ENCODE results near the gene PTPRN2. TPM values are rescaled to one million over a fixed set of nuclear protein-coding genes. Genes with fewer than 3 reads are reported as not detected.
"Not testable (repeated sequence)": the region's sequence is repeated elsewhere in the genome, so short reads cannot be mapped to it uniquely, and the experiment has no call there.

Gene PTPRN2
- total and polyA plus RNA-seq, 4 experiments from 2014 or later = 1.7 to 2.6 (median 1.9) TPM

- no peak for DNase-seq
- Mint-ChIP-seq H3K36me3 (no peaks in the 10 kb centered on the region), H3K4me1 (peaks cover 0 to 2% (median 0%) of the 10 kb centered on the region in 4 donors), H3K27ac (no peak overlapping the region), H3K27me3 (no peaks in the 10 kb centered on the region), H3K4me3 (no peak overlapping the region), H3K9me3 (peaks cover 0 to 14% (median 8%) of the 10 kb centered on the region in 8 donors)
- POLR2A ChIA-PET (ENCODE audit: partially characterized antibody) = no interaction called here
- Histone ChIP-seq H3K4me1 (ENCODE audit: insufficient read depth, low read length) (no peaks in the 10 kb centered on the region), H3K27ac (ENCODE audit: low read depth, low read length) (no peak overlapping the region), H3K36me3 (ENCODE audit: insufficient read depth, low read length) (no peaks in the 10 kb centered on the region), H3K9me3 (ENCODE audit: control insufficient read depth in 1 of 2, low read length in 2 of 2) (peaks cover 0 to 8% of the 10 kb centered on the region in 2 donors), H3K4me3 (ENCODE audit: low read length in 2 of 2) (no peak overlapping the region), H3K27me3 (ENCODE audit: insufficient read depth, low read length) (no peaks in the 10 kb centered on the region)
- CTCF ChIA-PET (ENCODE audit: partially characterized antibody) = no interaction called here
- intact Hi-C loops (cut with micrococcal nuclease) = no loop called here
These were observed 650.6 kb downstream of the PTPRN2 start for GRCh38 chr7:157936976-157937375.

- CTCF ChIA-PET (ENCODE audit: partially characterized antibody); H3K27ac Mint-ChIP-seq; H3K36me3 ChIP-seq (ENCODE audit: insufficient read depth, low read length); H3K27ac ChIP-seq (ENCODE audit: low read depth, low read length); H3K4me3 Mint-ChIP-seq; H3K4me1 ChIP-seq (ENCODE audit: insufficient read depth, low read length); DNase-seq; H3K27me3 ChIP-seq (ENCODE audit: insufficient read depth, low read length); POLR2A ChIA-PET (ENCODE audit: partially characterized antibody); H3K36me3 Mint-ChIP-seq; H3K27me3 Mint-ChIP-seq; H3K4me3 ChIP-seq (ENCODE audit: low read length in 2 of 2); H3K9me3 ChIP-seq (ENCODE audit: control insufficient read depth in 1 of 2, low read length in 2 of 2); H3K4me1 Mint-ChIP-seq; intact Hi-C loops (cut with micrococcal nuclease): not testable (repeated sequence)
- H3K9me3 Mint-ChIP-seq = peaks cover 0 to 14% (median 8%) of the 10 kb centered on the region in 8 donors
These were observed 651.9 kb downstream of the PTPRN2 start for GRCh38 chr7:157935721-157936120.

GRCh38 chr7:157933219-157934155 lies 654.1 kb downstream of the PTPRN2 start:
- H3K27ac Mint-ChIP-seq; H3K27me3 ChIP-seq (ENCODE audit: insufficient read depth, low read length); H3K27ac ChIP-seq (ENCODE audit: low read depth, low read length); H3K4me3 ChIP-seq (ENCODE audit: low read length in 2 of 2); intact Hi-C loops (cut with micrococcal nuclease); H3K27me3 Mint-ChIP-seq; H3K4me1 ChIP-seq (ENCODE audit: insufficient read depth, low read length); H3K36me3 Mint-ChIP-seq; DNase-seq; H3K4me1 Mint-ChIP-seq; POLR2A ChIA-PET (ENCODE audit: partially characterized antibody); CTCF ChIA-PET (ENCODE audit: partially characterized antibody); H3K36me3 ChIP-seq (ENCODE audit: insufficient read depth, low read length); H3K9me3 ChIP-seq (ENCODE audit: control insufficient read depth in 1 of 2, low read length in 2 of 2); H3K4me3 Mint-ChIP-seq: not testable (repeated sequence)
- H3K9me3 Mint-ChIP-seq = peaks cover 0 to 14% (median 8%) of the 10 kb centered on the region in 8 donors

- H3K27me3 Mint-ChIP-seq = peaks cover 0 to 6% of the 10 kb centered on the region in 2 donors
- DNase-seq = no peak
- intact Hi-C loops (cut with micrococcal nuclease) = no loop called here
- no peaks in the 10 kb centered on the region for H3K27me3 ChIP-seq (ENCODE audit: insufficient read depth, low read length)
- no peak overlapping the region for H3K4me3 ChIP-seq (ENCODE audit: low read length in 2 of 2)
- no peaks in the 10 kb centered on the region for H3K4me1 ChIP-seq (ENCODE audit: insufficient read depth, low read length)
- peaks cover 0 to 2% (median 0%) of the 10 kb centered on the region in 4 donors for H3K4me1 Mint-ChIP-seq
- peaks cover 0 to 14% (median 8%) of the 10 kb centered on the region in 8 donors for H3K9me3 Mint-ChIP-seq
- peak overlapping the region in 4 of 7 donors; percentile 15 to 79 (median 40) for H3K27ac Mint-ChIP-seq
- no peak overlapping the region for H3K4me3 Mint-ChIP-seq
- ChIA-PET CTCF (ENCODE audit: partially characterized antibody) (no interaction called here), POLR2A (ENCODE audit: partially characterized antibody) (no interaction called here)
- peaks cover 0 to 8% of the 10 kb centered on the region in 2 donors for H3K9me3 ChIP-seq (ENCODE audit: control insufficient read depth in 1 of 2, low read length in 2 of 2)
- H3K36me3 Mint-ChIP-seq = no peaks in the 10 kb centered on the region
- H3K36me3 ChIP-seq (ENCODE audit: insufficient read depth, low read length) = no peaks in the 10 kb centered on the region
- no peak overlapping the region for H3K27ac ChIP-seq (ENCODE audit: low read depth, low read length)
These were observed 655.0 kb downstream of the PTPRN2 start for GRCh38 chr7:157932498-157933218.

GRCh38 chr7:157930926-157931466 lies 656.6 kb downstream of the PTPRN2 start:
- intact Hi-C loops (cut with micrococcal nuclease) = no loop called here
- Mint-ChIP-seq H3K4me3 (no peak overlapping the region), H3K27ac (no peak overlapping the region), H3K9me3 (peaks cover 0 to 14% (median 8%) of the 10 kb centered on the region in 8 donors), H3K27me3 (peaks cover 0 to 10% of the 10 kb centered on the region in 2 donors), H3K4me1 (peaks cover 0 to 5% (median 4%) of the 10 kb centered on the region in 4 donors), H3K36me3 (no peaks in the 10 kb centered on the region)
- DNase-seq = no peak
- POLR2A ChIA-PET (ENCODE audit: partially characterized antibody) = no interaction called here
- H3K4me3 ChIP-seq (ENCODE audit: low read length in 2 of 2) = no peak overlapping the region
- no peaks in the 10 kb centered on the region for H3K4me1 ChIP-seq (ENCODE audit: insufficient read depth, low read length)
- CTCF ChIA-PET (ENCODE audit: partially characterized antibody) = no interaction called here
- H3K27ac ChIP-seq (ENCODE audit: low read depth, low read length) = no peak overlapping the region
- no peaks in the 10 kb centered on the region for H3K27me3 ChIP-seq (ENCODE audit: insufficient read depth, low read length)
- H3K36me3 ChIP-seq (ENCODE audit: insufficient read depth, low read length) = no peaks in the 10 kb centered on the region
- peaks cover 0 to 8% of the 10 kb centered on the region in 2 donors for H3K9me3 ChIP-seq (ENCODE audit: control insufficient read depth in 1 of 2, low read length in 2 of 2)

- H3K27ac Mint-ChIP-seq = no peak overlapping the region
- no peaks in the 10 kb centered on the region for H3K27me3 ChIP-seq (ENCODE audit: insufficient read depth, low read length)
- no peaks in the 10 kb centered on the region for H3K36me3 ChIP-seq (ENCODE audit: insufficient read depth, low read length)
- peaks cover 0 to 14% (median 8%) of the 10 kb centered on the region in 8 donors for H3K9me3 Mint-ChIP-seq
- peaks cover 0 to 8% of the 10 kb centered on the region in 2 donors for H3K9me3 ChIP-seq (ENCODE audit: control insufficient read depth in 1 of 2, low read length in 2 of 2)
- intact Hi-C loops (cut with micrococcal nuclease) = no loop called here
- no peak for DNase-seq
- H3K4me3 ChIP-seq (ENCODE audit: low read length in 2 of 2) = no peak overlapping the region
- H3K4me3 Mint-ChIP-seq = no peak overlapping the region
- H3K4me1 Mint-ChIP-seq = peaks cover 0 to 7% (median 5%) of the 10 kb centered on the region in 4 donors
- H3K4me1 ChIP-seq (ENCODE audit: insufficient read depth, low read length) = no peaks in the 10 kb centered on the region
- POLR2A ChIA-PET (ENCODE audit: partially characterized antibody) = no interaction called here
- CTCF ChIA-PET (ENCODE audit: partially characterized antibody) = no interaction called here
- H3K27ac ChIP-seq (ENCODE audit: low read depth, low read length) = no peak overlapping the region
- H3K27me3 Mint-ChIP-seq = peaks cover 0 to 12% of the 10 kb centered on the region in 2 donors
- H3K36me3 Mint-ChIP-seq = no peaks in the 10 kb centered on the region
These were observed 657.2 kb downstream of the PTPRN2 start for GRCh38 chr7:157930441-157930840.

- intact Hi-C loops (cut with micrococcal nuclease) = no loop called here
- H3K9me3 Mint-ChIP-seq = peaks cover 0 to 14% (median 7%) of the 10 kb centered on the region in 8 donors
- no peak for DNase-seq
These were observed 658.0 kb downstream of the PTPRN2 start for GRCh38 chr7:157929671-157930070.

More at GRCh38 chr7:157929671-157930070, 658.0 kb downstream of the PTPRN2 start:
- Histone ChIP-seq H3K9me3 (ENCODE audit: control insufficient read depth in 1 of 2, low read length in 2 of 2) (peaks cover 0 to 8% of the 10 kb centered on the region in 2 donors), H3K4me3 (ENCODE audit: low read length in 2 of 2) (no peak overlapping the region), H3K27me3 (ENCODE audit: insufficient read depth, low read length) (no peaks in the 10 kb centered on the region), H3K27ac (ENCODE audit: low read depth, low read length) (no peak overlapping the region), H3K36me3 (ENCODE audit: insufficient read depth, low read length) (no peaks in the 10 kb centered on the region), H3K4me1 (ENCODE audit: insufficient read depth, low read length) (no peaks in the 10 kb centered on the region)
- ChIA-PET POLR2A (ENCODE audit: partially characterized antibody) (no interaction called here), CTCF (ENCODE audit: partially characterized antibody) (no interaction called here)
- no peak overlapping the region for H3K4me3 Mint-ChIP-seq
- H3K27me3 Mint-ChIP-seq = peaks cover 0 to 12% of the 10 kb centered on the region in 2 donors
- H3K4me1 Mint-ChIP-seq = peaks cover 0 to 7% (median 5%) of the 10 kb centered on the region in 4 donors
- H3K36me3 Mint-ChIP-seq = no peaks in the 10 kb centered on the region
- no peak overlapping the region for H3K27ac Mint-ChIP-seq

Measured in CD4-positive, alpha-beta memory T cell (primary cell).